Ramos (cell line): Measurements from ENCODE around the gene IGSF22.
"Not testable (repeated sequence)": the region's sequence is repeated elsewhere in the genome, so short reads cannot be mapped to it uniquely, and the experiment has no call there.

ENCODE experiments used
- in situ Hi-C: fragments of 300-500 bp; cut with MboI; formaldehyde crosslinking; loops from one replicate; pipeline ENCODE4 v1.14.3; 2022; ENCODE audit warnings: low sequenced_read_pairs; ENCODE audit not compliant: unreplicated experiment

IGSF22 gene

DNA sequence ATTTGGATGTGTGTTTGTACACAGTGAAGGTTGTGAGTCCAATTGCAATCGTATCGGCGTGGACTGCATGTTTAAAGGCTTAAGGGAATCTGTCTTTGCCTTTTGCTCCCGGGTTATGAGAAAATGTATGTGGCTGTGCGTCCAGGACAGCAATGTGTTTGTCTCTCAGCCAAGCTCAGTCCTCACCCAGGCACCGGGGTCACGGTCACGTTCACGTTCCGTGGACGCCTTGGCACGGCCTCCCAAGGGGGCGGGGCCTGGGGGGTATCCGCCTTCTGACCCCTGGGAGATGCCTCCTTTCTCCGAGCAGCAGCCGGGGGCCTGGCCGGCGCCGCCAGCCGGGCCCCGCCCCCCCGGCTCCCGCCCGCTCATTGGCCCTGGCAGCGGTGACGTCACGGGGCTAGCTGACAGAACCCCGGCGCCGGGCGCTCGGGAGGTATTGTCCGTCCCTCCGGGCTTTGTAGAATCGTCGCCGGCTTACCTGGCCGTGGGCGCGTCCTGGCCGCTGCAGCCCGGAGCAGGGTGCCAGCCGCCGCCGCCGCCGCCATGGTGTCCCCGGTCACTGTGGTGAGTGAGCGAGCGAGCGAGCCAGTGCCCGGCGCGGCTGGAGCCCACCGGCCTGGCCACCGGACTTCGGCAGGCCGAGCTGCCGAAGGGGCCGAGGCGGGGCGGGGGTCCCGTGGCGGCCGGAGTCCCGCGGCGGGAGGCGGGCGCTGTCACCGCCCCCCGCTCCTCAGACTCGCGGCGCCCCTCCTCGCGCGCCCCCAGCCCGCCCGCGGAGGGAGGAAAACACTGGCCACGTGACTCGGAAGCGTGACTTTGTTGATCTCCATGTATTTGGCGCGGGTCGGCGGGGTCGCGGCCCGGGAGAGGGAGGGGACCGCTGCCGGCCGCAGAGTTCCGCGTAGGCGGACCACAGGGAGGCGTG, 27.4 kb downstream of the IGSF22 start, which contains the start of gene TMEM86A:
TMEM86A (plus strand) TSS at position 439 of the 928 bp plus-strand sequence; CDS start at position 547, 108 bp downstream.
- in situ Hi-C loops: no loop called here

DNA sequence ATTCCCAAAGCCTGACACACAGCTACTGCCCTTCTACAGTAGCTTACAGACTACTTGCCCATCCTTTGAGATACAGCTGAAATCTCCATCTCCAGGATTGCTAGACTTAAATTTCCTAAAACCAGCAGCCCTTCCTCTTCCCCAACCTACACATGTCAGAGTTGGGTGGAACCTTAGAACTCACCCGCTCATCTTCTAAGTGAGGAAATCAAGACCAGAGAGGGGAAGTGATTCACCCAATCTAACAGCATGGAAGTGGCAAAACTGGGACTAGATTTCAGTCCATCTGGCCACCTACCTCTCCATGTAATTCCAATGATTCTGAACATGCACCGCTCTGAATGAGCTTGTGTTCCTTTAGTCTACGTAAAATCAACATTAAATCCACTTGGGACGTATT, 28.4 kb downstream of the IGSF22 start:
- in situ Hi-C loops: no loop called here

DNA sequence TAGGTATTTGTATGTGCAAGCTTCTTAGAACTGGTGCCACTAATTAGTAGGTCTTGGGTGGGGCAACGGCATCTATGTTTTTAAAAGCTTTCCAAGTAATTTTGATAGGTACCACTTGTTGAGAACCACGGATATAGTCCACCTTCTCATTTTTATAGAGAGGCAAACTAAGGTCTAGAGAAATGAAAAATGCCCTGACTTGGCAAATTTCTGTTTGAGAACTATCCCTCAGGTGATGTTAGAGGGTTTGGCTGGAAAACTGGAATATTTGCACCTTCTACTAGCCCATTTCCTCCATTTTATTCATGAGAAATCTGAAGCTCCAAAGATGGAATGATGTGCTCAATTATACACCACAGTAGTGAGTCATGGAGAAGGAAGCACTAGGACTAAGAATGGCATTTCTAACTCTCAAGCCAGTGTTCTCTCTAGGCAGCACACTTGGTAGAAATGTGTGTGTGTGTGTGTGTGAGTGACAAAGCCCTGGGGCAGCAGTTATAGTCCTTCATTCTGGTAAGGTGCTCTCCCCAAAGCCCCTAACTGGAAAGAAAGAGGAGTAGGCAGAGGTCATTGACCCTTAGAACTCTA, 29.3 kb downstream of the IGSF22 start:
- in situ Hi-C loops: no loop called here

DNA sequence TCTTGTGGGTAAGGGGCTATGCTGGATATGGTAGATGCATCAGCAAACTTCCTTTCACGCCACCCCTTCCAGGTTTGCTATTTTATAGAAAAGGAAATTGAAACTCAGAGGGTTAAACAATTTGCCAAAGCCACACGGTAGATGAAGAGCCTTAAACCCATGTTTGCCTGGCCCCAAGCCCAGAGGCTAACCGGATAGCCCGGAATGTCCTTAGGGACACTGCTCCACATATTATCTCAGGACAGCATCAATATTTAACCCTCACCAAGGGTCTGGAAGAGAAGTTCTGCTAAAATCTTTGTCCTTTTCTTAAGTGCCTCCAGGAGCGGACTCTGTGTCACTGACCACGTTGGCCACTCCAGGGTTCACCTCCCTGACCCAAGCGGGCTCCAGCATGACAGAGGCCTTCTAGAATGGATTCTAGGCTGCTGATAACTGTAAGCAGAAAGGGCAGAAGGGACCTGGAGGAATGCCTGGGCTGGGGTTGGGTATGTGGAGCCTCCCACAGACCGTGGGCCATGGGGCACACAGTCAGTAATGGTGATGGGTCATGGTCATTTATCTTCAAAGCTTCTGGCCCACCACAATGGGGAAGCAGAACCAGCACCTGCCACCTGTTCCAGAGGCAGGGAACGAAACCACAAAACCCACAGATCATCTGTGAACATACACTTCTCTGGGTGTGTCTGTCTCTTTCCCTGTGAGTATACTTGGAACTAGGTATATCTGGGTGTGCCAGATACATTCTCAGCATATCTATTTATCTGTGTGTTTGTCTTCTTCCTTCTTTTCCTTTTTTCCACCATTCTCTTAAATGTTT, 32.8 kb downstream of the IGSF22 start:
- in situ Hi-C loops: no loop called here

DNA sequence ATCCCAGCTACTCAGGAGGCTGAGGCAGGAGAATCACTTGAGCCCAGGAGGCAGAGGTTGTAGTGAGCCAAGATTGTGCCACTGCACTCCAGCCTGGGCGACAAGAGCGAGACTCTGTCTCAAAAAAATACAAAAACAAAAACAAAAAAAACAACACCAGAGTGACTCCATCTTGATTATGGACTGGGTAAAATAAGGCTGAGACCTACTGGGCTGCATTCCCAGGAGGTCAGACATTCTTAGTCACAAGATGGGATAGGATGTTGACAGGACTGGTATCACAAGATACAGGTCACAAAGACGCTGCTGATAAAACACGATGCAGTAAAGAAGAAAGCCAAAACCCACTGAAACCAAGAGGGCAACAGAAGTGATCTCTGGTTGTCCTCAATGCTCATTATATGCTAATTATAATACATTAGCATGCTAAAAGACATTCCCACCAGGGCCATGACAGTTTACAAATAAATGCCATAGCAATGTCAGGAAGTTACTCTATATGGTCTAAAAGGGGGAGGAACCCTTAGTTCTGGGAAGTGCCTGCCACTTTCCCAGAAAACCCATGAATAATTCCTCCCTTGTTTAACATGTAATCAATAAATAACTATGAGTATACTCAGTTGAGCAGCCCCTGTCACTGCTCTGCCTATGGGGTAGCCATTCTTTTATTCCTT, 34.4 kb downstream of the IGSF22 start:
- in situ Hi-C loops: not testable (repeated sequence)

DNA sequence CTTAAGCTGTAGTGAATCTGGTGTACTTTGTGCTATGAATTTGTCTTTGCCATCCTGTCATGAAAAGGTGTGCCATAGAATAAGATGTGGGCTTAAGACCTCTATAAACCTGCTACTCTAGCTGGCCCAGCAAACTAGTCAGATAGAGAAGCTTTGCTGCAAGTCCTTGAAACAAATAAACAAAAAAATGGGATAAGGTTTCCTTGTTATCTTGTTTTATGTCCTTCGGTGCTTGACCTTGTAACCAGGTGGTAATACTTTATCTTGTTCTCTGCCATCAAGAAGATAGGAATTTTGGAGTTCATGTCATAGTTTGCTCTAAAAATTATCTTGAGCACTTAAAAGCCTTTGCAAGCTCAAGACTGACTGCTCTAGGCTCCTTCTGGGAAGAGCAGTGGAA, 41.7 kb downstream of the IGSF22 start:
- in situ Hi-C loops: no loop called here

DNA sequence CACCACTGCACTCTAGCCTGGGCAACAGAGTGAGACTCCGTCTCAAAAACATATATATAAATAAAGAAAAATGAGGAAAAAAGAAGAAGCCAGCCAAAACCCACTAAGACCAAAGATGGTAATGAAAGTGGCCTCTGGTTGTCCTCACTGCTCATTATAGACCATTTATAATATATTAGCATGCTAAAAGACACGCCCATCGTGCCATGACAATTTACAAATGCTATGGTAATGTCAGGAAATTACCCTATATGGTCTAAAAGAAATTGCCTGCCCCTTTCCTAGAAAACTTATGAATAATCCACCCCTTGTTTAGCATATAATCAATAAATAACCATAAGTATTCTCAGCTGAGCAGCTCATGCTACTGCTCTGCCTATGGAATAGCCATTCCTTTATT, 43.5 kb downstream of the IGSF22 start:
- in situ Hi-C loops: no loop called here

DNA sequence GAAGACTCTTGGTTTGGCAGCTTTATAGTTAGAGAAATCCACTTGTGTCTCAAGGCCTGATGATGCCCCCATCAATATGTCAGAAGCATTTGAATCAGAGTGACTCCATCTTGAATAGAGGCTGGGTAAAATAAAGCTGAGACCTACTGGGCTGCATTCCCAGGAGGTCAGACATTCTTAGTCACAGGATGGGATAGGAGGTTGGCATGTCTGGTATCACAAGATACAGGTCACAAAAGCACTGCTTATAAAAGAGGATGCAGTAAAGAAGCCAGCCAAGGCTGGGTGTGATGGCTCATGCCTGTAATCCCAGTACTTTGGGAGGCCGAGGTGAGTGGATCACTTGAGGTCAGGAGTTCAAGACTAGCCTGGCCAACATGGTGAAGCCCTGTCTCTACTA, 44.0 kb downstream of the IGSF22 start:
- in situ Hi-C loops: not testable (repeated sequence)

DNA sequence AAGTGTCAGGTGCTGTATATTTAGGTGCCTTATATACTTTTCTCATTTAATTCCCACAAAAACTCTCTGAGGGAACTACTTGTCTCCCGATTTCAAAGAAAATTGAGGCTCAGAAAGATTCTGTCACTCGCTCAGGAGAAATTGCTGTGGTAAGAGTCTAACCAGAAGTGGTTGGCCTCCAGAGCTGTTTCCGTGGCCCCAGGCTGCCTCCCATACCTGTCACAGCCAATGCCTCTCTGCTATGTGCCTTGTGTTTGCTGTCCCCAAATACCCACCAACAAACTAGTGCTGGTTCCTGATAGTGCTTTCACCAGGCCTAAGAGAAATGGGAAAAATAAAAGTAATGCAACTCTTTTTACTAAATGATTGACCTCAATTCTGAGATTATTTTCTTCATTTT, 48.4 kb downstream of the IGSF22 start:
- in situ Hi-C loops: no loop called here

DNA sequence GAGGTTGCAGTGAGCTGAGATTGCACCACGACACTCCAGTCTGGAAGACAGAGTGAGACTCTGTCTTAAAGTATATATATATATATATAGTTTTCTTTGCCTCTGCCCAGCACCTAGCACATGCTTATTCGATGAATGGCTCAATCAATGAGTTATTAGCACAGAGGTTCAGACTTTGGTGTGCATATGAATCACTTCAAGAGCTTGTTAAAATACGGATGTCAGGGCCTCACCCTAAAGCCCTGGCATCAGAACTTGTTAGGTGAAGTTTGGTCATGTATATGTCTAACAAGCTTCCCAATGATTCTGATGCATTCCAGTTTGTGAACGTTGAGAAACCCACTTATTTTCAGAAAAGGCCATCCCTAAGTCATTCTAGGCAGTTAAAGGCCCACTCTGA, 49.2 kb downstream of the IGSF22 start:
- in situ Hi-C loops: no loop called here

DNA sequence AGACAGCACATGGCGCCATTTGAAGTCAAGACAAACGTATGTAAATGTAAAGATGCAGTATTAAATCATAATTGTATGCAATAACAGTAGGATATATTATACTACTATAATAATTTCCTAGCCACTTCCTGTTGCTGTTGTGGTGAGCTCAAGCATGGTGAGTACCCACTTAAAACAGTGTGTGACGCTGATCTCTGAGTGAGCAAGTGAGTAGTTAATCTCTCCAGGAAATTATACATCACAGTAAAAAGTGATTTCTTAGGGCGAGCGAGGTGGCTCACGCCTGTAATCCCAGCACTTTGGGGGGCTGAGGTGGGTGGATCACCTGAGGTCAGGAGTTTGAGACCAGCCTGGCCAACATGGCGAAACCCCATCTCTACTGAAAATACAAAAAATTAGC, 53.8 kb downstream of the IGSF22 start:
- in situ Hi-C loops: not testable (repeated sequence)

DNA sequence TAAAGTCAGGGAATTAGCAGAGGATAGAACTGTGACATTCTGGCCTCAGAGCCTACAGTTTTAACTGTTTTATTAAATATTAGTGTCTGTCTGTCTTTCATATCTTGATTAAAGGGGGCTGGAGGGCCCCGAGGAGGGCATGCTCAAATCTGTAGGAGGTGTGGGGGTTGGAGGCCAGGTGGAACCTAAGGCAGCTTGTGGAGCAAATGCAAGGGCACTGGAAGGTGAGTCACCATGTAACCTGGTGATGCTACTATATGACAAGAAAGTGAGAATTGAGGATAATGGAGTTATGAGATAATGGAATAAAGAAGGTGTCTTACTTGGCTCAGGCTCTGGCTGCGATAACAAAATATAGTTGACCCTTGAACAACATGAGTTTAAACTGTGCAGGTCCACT, 54.7 kb downstream of the IGSF22 start:
- in situ Hi-C loops: no loop called here

DNA sequence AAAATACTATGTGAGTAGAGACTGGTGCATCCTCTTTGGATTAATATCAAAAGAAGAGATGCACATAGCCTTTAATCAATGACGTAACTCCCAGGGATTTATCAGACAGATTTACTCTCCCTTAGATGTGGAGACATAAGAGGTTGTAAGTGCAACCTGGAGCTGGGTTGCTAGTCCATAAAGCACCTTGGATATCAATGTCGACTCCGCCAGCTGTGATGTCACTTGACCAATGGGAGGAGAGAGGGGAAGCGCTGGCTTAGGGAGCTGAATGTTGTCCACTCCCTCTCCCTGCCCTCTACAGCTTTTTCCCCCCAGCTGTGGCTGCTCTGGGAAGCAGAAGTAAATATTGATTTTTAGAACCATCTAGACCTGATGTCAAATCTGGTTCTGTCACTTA, 56.3 kb downstream of the IGSF22 start:
- in situ Hi-C loops: no loop called here

DNA sequence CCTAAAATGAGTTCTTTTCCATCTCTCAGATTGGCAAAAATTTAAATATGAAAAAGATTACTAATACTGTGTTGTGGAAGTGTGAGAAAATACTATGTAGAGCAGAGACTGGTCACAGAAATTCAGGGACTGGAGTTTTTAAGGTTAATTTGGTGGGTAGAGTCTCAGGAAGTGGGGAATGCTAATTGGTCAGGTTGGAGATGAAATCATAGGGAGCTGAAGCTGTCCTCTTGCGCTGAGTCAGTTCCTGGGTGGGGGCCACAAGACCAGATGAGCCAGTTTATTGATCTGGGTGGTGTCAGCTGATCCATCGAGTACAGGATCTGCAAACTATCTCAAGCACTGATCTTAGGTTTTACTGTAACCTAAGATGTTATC, 56.8 kb downstream of the IGSF22 start:
- in situ Hi-C loops: no loop called here

DNA sequence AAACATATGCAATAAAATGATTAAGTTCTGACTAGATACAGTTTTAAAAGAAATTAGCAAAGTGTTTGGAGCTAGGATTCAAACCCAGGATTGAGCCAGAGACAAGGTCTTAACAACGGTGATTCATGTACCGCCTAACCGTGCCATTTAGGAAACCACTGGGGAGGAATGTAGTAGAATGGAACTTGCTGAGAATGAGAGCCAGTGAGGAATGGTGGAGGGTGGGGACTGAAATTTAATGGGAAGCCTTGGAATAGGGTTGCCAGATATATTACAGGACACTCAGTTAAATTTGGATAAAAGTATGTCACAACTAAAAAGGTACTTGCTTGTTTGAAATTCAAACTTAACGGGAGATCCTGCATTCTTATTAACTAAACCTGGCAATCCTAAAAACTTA, 57.9 kb downstream of the IGSF22 start:
- in situ Hi-C loops: no loop called here

DNA sequence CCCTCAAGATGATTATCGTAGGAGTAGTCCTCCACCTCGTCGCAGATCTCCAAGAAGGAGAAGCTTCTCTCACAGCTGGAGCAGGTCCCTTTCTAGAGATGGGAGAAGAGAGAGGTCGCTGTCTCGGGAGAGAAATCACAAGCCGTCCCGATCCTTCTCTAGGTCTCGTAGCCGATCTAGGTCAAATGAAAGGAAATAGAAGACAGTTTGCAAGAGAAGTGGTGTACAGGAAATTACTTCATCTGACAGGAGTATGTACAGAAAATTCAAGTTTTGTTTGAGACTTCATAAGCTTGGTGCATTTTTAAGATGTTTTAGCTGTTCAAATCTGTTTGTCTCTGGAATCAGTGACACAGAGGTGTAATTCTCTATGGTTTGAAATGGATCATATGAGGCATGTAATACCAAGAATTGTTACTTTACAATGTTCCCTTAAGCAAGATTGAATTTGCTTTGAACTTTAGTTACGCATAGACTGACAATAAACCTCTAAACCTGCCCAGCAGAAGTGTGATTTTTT, 60.6 kb downstream of the IGSF22 start:
- in situ Hi-C loops: not testable (repeated sequence)

DNA sequence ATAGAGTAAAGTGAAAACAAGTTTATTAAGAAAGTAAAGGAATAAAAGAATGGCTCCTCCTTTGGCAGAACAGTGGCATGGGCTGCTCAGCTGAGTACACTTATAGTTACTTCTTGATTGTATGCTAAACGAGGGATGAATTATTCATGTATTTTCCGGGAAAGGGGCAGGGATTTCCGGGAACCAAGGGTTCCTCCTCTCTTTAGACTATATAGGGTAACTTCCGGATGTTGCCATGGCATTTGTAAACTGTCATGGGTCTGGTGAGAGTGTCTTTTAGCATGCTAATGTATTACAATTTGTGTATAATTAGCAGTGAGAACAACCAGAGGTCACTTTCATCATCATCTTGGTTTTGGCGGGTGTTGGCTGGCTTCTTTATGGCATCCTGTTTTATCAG, 68.3 kb downstream of the IGSF22 start:
- in situ Hi-C loops: no loop called here
